Sigmoid colon (tissue), 4 donors: ENCODE data around the gene HIGD1A.

Experiments used
- POLR2A ChIP-seq, 2 donors: fragments of 450-650 bp; IDR thresholded peaks; one replicate each; pipeline ENCODE4 v1.6.1; 2016; ENCODE audit warnings: antibody characterized with exemption in 2 of 2, mild to moderate bottlenecking in 2 of 2, moderate library complexity in 2 of 2
- POLR2AphosphoS5 ChIP-seq, 4 donors: sonication (generic); formaldehyde crosslinking; IDR thresholded peaks; one replicate each; pipeline ENCODE4 v1.6.1; 2017; ENCODE audit warnings: antibody characterized with exemption in 4 of 4
- TF ChIP-seq, protein P1 (sequence below), 4 experiments: fragments of 450-650 bp in 3 of 4; fragments of 200-600 bp in 1 of 4; IDR thresholded peaks; one replicate each; pipeline ENCODE4 v1.5.1; 2016 to 2019; ENCODE audit warnings: antibody characterized with exemption in 4 of 4, mild to moderate bottlenecking in 3 of 4, moderate library complexity in 2 of 4

DNA sequence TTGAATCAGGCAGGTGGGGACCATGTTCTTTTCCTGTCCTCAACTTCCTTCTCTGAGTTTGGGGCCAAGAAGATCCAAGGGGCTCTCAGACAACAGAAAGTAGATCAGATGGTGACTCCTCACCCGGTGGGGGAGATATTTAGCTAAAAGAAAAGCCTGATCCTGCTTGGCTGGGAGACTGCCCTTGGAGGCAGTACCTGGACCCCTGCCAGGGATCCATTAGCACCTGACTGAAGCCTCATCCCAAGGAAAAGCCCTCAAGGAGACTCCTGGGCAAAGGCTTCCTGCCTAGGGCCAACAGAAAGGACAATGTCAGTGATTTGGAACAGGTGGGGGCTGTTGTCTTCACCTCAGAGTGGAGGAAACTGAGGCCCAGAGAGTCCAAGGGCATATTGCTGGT, 68.2 kb downstream of the HIGD1A start:
- TF ChIP-seq, protein P1, sequence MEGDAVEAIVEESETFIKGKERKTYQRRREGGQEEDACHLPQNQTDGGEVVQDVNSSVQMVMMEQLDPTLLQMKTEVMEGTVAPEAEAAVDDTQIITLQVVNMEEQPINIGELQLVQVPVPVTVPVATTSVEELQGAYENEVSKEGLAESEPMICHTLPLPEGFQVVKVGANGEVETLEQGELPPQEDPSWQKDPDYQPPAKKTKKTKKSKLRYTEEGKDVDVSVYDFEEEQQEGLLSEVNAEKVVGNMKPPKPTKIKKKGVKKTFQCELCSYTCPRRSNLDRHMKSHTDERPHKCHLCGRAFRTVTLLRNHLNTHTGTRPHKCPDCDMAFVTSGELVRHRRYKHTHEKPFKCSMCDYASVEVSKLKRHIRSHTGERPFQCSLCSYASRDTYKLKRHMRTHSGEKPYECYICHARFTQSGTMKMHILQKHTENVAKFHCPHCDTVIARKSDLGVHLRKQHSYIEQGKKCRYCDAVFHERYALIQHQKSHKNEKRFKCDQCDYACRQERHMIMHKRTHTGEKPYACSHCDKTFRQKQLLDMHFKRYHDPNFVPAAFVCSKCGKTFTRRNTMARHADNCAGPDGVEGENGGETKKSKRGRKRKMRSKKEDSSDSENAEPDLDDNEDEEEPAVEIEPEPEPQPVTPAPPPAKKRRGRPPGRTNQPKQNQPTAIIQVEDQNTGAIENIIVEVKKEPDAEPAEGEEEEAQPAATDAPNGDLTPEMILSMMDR (IDR thresholded peaks at IDR 0.05): no peak
- no peak for TF ChIP-seq POLR2A (IDR thresholded peaks at IDR 0.05)
- TF ChIP-seq POLR2AphosphoS5 (IDR thresholded peaks at IDR 0.05): no peak
